HCT116 (cell line): ENCODE data around the gene CFAP46. TPM values are rescaled to one million over a fixed set of nuclear protein-coding genes. Genes with fewer than 3 reads are reported as not detected.

ENCODE experiments used
- ATAC-seq: fragments of 200-7000 bp; cut with Tn5 transposase; 2 replicates; pipeline ENCODE4 v1.9.1; 2020; ENCODE audit warnings: mild to moderate bottlenecking, moderate library complexity
- BruUV-seq: library from RNA; stranded (reverse); fragments of 400-500 nt; replicated peaks from 2 replicates; lab custom pipeline; 2021; lab: Mats Ljungman, UMichigan
- CTCF ChIA-PET: fragments of 300-600 bp; sonication (Branson Sonifier 250); formaldehyde crosslinking; loops from one replicate; lab custom pipeline; 2021; ENCODE audit warnings: antibody characterized with exemption; lab: Charles Lee
- POLR2A ChIA-PET: fragments of 300-600, 350-600 bp; sonication (Branson Sonifier 250); formaldehyde crosslinking; loops from one replicate; lab custom pipeline; 2021; ENCODE audit warnings: antibody characterized with exemption; lab: Charles Lee
- RAD21 ChIA-PET, 2 experiments: fragments of 300-600 bp; sonication (Branson Sonifier 250); formaldehyde crosslinking; loops; one replicate each; lab custom pipeline; 2023; ENCODE audit warnings: low total read pairs in 2 of 2; ENCODE audit not compliant: uncharacterized antibody in 2 of 2, unreplicated experiment in 2 of 2, low non-redundant PET in 1 of 2; lab: Charles Lee
- DNase-seq: peaks from one replicate; pipeline ENCODE4 v3.0.0-alpha.2; 2010; ENCODE audit warnings: low read depth, low spot score
- H2AFZ ChIP-seq: fragments of 200-600 bp; shearing (Covaris generic), sonication (generic); 2 replicates; pipeline ENCODE4 v1.6.1; 2017; ENCODE audit warnings: low read depth, mixed run types, mixed read lengths, antibody characterized with exemption, low read length; ENCODE audit not compliant: poor library complexity, severe bottlenecking
- H3K27ac ChIP-seq: 2 replicates; pipeline ENCODE4 v1.5.1; 2012; ENCODE audit warnings: low read depth, low read length
- H3K27me3 ChIP-seq: fragments of 200-600 bp; sonication (generic); 2 replicates; pipeline ENCODE4 v1.6.1; 2016; ENCODE audit warnings: mixed run types, low read length, mixed read lengths; ENCODE audit not compliant: insufficient read depth
- H3K36me3 ChIP-seq, 2 experiments: fragments of 200-500 bp in 1 of 2; fragments of 200-600 bp in 1 of 2; sonication (Bioruptor generic) in 1 of 2; sonication (generic) in 1 of 2; 2 replicates each; pipeline versions ENCODE4 v1.5.1 to v1.6.1; 2014 to 2016; ENCODE audit warnings: low read length in 2 of 2, inconsistent platforms in 1 of 2, mixed read lengths in 1 of 2, mixed run types in 1 of 2; ENCODE audit not compliant: insufficient read depth in 2 of 2, control insufficient read depth in 1 of 2
- H3K4me1 ChIP-seq, 2 experiments: fragments of 200-600 bp in 1 of 2; sonication (generic) in 1 of 2; 2 replicates each; pipeline versions ENCODE4 v1.5.1 to v1.6.1; 2012 to 2017; ENCODE audit warnings: low read length in 2 of 2, inconsistent platforms in 1 of 2, mild to moderate bottlenecking in 1 of 2, mixed read lengths in 1 of 2, mixed run types in 1 of 2, moderate library complexity in 1 of 2; ENCODE audit not compliant: insufficient read depth in 2 of 2, control insufficient read depth in 1 of 2
- H3K4me2 ChIP-seq: fragments of 200-600 bp; sonication (generic); 2 replicates; pipeline ENCODE4 v1.6.1; 2017; ENCODE audit warnings: mixed run types, low read length, mixed read lengths
- H3K4me3 ChIP-seq, 2 experiments: fragments of 200-600 bp in 1 of 2; sonication (generic) in 1 of 2; replicated peaks in 1 of 2; 2 replicates each; pipeline ENCODE4 v1.5.1; 2011 to 2016; ENCODE audit warnings: low read length in 2 of 2, control low read depth in 1 of 2, low read depth in 1 of 2, mild to moderate bottlenecking in 1 of 2, mixed read lengths in 1 of 2, mixed run types in 1 of 2
- H3K79me2 ChIP-seq: fragments of 200-600 bp; sonication (generic); 2 replicates; pipeline ENCODE4 v1.6.1; 2017; ENCODE audit warnings: mild to moderate bottlenecking, mixed run types, low read length, moderate library complexity, mixed read lengths; ENCODE audit not compliant: insufficient read depth
- H3K9ac ChIP-seq: fragments of 200-600 bp; sonication (generic); 2 replicates; pipeline ENCODE4 v1.6.1; 2016; ENCODE audit warnings: low read length, mixed read lengths
- H3K9me2 ChIP-seq: fragments of 200-600 bp; sonication (generic), shearing (Covaris generic); 2 replicates; pipeline ENCODE4 v1.6.1; 2017; ENCODE audit warnings: mixed run types, mild to moderate bottlenecking, moderate library complexity; ENCODE audit not compliant: insufficient read depth
- H3K9me3 ChIP-seq, 2 experiments: fragments of 200-500 bp in 1 of 2; fragments of 200-600 bp in 1 of 2; sonication (Bioruptor generic) in 1 of 2; sonication (generic) in 1 of 2; 2 replicates each; pipeline ENCODE4 v1.6.1; 2014 to 2017; ENCODE audit warnings: low read length in 2 of 2, mixed read lengths in 2 of 2, inconsistent platforms in 1 of 2, low read depth in 1 of 2, mild to moderate bottlenecking in 1 of 2, mixed run types in 1 of 2, moderate library complexity in 1 of 2; ENCODE audit not compliant: control insufficient read depth in 1 of 2, insufficient read depth in 1 of 2
- H4K20me1 ChIP-seq: fragments of 200-600 bp; sonication (generic), shearing (Covaris generic); 2 replicates; pipeline ENCODE4 v1.6.1; 2017; ENCODE audit warnings: mixed run types, mild to moderate bottlenecking, moderate library complexity; ENCODE audit not compliant: insufficient read depth
- CEBPB ChIP-seq: IDR thresholded peaks from 2 replicates; pipeline ENCODE4 v1.6.1; 2012; ENCODE audit warnings: low read depth
- EGR1 ChIP-seq: IDR thresholded peaks from 2 replicates; pipeline ENCODE4 v1.6.1; 2012; ENCODE audit warnings: low read depth
- EZH2 ChIP-seq: fragments of 200-600 bp; sonication (generic); IDR thresholded peaks from 2 replicates; pipeline ENCODE4 v1.6.1; 2017; ENCODE audit warnings: antibody characterized with exemption, mixed run types
- EZH2phosphoT487 ChIP-seq: fragments of 200-600 bp; IDR thresholded peaks from 2 replicates; pipeline ENCODE4 v1.6.1; 2018; ENCODE audit warnings: antibody characterized with exemption, borderline replicate concordance
- FOSL1 ChIP-seq: IDR thresholded peaks from 2 replicates; pipeline ENCODE4 v1.6.1; 2012; ENCODE audit warnings: low read depth
- JUND ChIP-seq: IDR thresholded peaks from 2 replicates; pipeline ENCODE4 v1.6.1; 2012
- POLR2A ChIP-seq: IDR thresholded peaks from 2 replicates; pipeline ENCODE4 v1.7.0; 2011; ENCODE audit warnings: borderline replicate concordance; ENCODE audit not compliant: insufficient read depth, insufficient read length; ENCODE audit errors: extremely low read depth
- POLR2AphosphoS5 ChIP-seq: IDR thresholded peaks from 2 replicates; pipeline ENCODE4 v1.6.1; 2011; ENCODE audit warnings: mild to moderate bottlenecking, low read depth, low read length, moderate library complexity
- SIN3A ChIP-seq: IDR thresholded peaks from 2 replicates; pipeline ENCODE4 v1.6.1; 2012; ENCODE audit warnings: low read depth
- SP1 ChIP-seq: IDR thresholded peaks from 2 replicates; pipeline ENCODE4 v1.6.1; 2012; ENCODE audit warnings: low read depth
- SRF ChIP-seq: IDR thresholded peaks from 2 replicates; pipeline ENCODE4 v1.6.1; 2012; ENCODE audit warnings: low read depth
- TCF7L2 ChIP-seq: IDR thresholded peaks from 2 replicates; pipeline ENCODE4 v1.7.0; 2011; ENCODE audit warnings: borderline replicate concordance, inconsistent platforms; ENCODE audit not compliant: insufficient read depth, insufficient read length; ENCODE audit errors: extremely low read depth
- YY1 ChIP-seq: IDR thresholded peaks from 2 replicates; pipeline ENCODE4 v1.6.1; 2011; ENCODE audit warnings: low read length, low read depth, moderate library complexity, mild to moderate bottlenecking; ENCODE audit not compliant: insufficient replicate concordance; ENCODE audit errors: extremely low read depth
- ZFX ChIP-seq: fragments of 450-650 bp; IDR thresholded peaks from 2 replicates; pipeline ENCODE4 v1.6.1; 2017
- ZNF274 ChIP-seq: fragments of 200-500 bp; sonication (Bioruptor generic); IDR thresholded peaks from 2 replicates; pipeline ENCODE4 v1.6.1; 2014; ENCODE audit warnings: mild to moderate bottlenecking, low read depth, low read length, inconsistent platforms
- intact Hi-C: fragments of 100-400 bp; cut with micrococcal nuclease; formaldehyde crosslinking; loops from 2 replicates; pipeline ENCODE4 v1.10.0; 2022
- total RNA-seq: library from RNA; stranded (reverse); gene quantifications from one replicate; pipeline ENCODE4 v1.2.1, GENCODE V29; 2021; ENCODE audit not compliant: unreplicated experiment
- TF ChIP-seq, protein P1 (sequence below), 3 experiments: fragments of 200-600 bp in 1 of 3; sonication (generic) in 1 of 3; IDR thresholded peaks in 2 of 3; conservative IDR thresholded peaks in 1 of 3; 2 replicates each; pipeline ENCODE4 v1.5.1; 2012 to 2017; ENCODE audit warnings: low read depth in 2 of 3, low read length in 2 of 3, antibody characterized with exemption in 1 of 3, borderline replicate concordance in 1 of 3, control low read depth in 1 of 3, mild to moderate bottlenecking in 1 of 3, mixed read lengths in 1 of 3, mixed run types in 1 of 3, moderate library complexity in 1 of 3; ENCODE audit not compliant: insufficient read depth in 1 of 3
- TF ChIP-seq, protein P2 (sequence below): IDR thresholded peaks from 2 replicates; pipeline ENCODE4 v1.6.1; 2012
- TF ChIP-seq, protein P3 (sequence below): IDR thresholded peaks from 2 replicates; pipeline ENCODE4 v1.6.1; 2012; ENCODE audit warnings: low read depth
- TF ChIP-seq, protein P4 (sequence below): IDR thresholded peaks from 2 replicates; pipeline ENCODE4 v1.6.1; 2012

CFAP46 gene
- total RNA-seq, 1 experiment from 2014 or later: 1.4 TPM

DNA sequence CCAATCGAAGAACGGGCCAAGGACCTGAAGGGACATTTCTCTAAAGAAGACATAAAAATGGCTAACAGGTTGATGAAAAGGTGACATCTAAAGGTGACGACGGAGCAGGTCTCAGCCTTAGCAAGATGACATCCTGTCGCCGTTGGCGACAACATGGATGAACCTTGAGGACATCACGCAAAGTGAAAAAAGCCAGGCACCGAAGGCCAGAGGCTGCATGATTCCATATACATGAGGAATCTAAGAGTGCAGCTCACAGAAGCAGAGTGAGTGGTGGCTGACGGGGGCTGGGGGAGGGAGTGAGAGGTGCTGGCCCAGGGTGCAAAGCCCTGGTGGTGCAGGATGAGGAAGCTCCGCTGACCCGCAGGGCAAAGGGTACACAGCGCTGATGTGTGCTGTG lies 122.3 kb downstream of the CFAP46 start:
- H3K27me3 ChIP-seq: no peaks in the 10 kb centered on the region
- POLR2A ChIA-PET: no interaction called here
- H3K9me3 ChIP-seq: no peaks in the 10 kb centered on the region
- H3K27ac ChIP-seq: no peak overlapping the region
- no peak overlapping the region for H3K4me3 ChIP-seq
- no peaks in the 10 kb centered on the region for H3K4me1 ChIP-seq
- CTCF ChIA-PET: no interaction called here
- H2AFZ ChIP-seq: no peak overlapping the region
- no TSS peak for BruUV-seq
- H3K36me3 ChIP-seq: no peaks in the 10 kb centered on the region
- RAD21 ChIA-PET: no interaction called here
- H3K79me2 ChIP-seq: no peaks in the 10 kb centered on the region
- no peak overlapping the region for H3K9ac ChIP-seq
- intact Hi-C loops: no loop called here
- H4K20me1 ChIP-seq: no peaks in the 10 kb centered on the region
- no peak overlapping the region for H3K4me2 ChIP-seq
- DNase-seq (no peak), ATAC-seq (no peak)
- H3K9me2 ChIP-seq: no peaks in the 10 kb centered on the region
- TF ChIP-seq ZFX: no peak
- TF ChIP-seq, protein P1, sequence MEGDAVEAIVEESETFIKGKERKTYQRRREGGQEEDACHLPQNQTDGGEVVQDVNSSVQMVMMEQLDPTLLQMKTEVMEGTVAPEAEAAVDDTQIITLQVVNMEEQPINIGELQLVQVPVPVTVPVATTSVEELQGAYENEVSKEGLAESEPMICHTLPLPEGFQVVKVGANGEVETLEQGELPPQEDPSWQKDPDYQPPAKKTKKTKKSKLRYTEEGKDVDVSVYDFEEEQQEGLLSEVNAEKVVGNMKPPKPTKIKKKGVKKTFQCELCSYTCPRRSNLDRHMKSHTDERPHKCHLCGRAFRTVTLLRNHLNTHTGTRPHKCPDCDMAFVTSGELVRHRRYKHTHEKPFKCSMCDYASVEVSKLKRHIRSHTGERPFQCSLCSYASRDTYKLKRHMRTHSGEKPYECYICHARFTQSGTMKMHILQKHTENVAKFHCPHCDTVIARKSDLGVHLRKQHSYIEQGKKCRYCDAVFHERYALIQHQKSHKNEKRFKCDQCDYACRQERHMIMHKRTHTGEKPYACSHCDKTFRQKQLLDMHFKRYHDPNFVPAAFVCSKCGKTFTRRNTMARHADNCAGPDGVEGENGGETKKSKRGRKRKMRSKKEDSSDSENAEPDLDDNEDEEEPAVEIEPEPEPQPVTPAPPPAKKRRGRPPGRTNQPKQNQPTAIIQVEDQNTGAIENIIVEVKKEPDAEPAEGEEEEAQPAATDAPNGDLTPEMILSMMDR (IDR thresholded peaks at IDR 0.05 in 2 of 3, conservative IDR thresholded peaks at IDR 0.05 in 1 of 3; ENCODE audit: borderline replicate concordance in 1 of 3, insufficient read depth in 1 of 3, low read depth in 2 of 3, low read length in 2 of 3): no peak
- no peak for TF ChIP-seq SIN3A
- TF ChIP-seq EZH2phosphoT487: no peak
- TF ChIP-seq EGR1: no peak
- TF ChIP-seq, protein P2, sequence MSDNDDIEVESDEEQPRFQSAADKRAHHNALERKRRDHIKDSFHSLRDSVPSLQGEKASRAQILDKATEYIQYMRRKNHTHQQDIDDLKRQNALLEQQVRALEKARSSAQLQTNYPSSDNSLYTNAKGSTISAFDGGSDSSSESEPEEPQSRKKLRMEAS: no peak
- no peak for TF ChIP-seq FOSL1
- TF ChIP-seq SP1: no peak
- TF ChIP-seq, protein P3, sequence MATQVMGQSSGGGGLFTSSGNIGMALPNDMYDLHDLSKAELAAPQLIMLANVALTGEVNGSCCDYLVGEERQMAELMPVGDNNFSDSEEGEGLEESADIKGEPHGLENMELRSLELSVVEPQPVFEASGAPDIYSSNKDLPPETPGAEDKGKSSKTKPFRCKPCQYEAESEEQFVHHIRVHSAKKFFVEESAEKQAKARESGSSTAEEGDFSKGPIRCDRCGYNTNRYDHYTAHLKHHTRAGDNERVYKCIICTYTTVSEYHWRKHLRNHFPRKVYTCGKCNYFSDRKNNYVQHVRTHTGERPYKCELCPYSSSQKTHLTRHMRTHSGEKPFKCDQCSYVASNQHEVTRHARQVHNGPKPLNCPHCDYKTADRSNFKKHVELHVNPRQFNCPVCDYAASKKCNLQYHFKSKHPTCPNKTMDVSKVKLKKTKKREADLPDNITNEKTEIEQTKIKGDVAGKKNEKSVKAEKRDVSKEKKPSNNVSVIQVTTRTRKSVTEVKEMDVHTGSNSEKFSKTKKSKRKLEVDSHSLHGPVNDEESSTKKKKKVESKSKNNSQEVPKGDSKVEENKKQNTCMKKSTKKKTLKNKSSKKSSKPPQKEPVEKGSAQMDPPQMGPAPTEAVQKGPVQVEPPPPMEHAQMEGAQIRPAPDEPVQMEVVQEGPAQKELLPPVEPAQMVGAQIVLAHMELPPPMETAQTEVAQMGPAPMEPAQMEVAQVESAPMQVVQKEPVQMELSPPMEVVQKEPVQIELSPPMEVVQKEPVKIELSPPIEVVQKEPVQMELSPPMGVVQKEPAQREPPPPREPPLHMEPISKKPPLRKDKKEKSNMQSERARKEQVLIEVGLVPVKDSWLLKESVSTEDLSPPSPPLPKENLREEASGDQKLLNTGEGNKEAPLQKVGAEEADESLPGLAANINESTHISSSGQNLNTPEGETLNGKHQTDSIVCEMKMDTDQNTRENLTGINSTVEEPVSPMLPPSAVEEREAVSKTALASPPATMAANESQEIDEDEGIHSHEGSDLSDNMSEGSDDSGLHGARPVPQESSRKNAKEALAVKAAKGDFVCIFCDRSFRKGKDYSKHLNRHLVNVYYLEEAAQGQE: no peak
- no peak for TF ChIP-seq CEBPB
- no peak for TF ChIP-seq EZH2
- TF ChIP-seq POLR2A: no peak
- TF ChIP-seq TCF7L2: no peak
- no peak for TF ChIP-seq POLR2AphosphoS5
- TF ChIP-seq ZNF274: no peak
- TF ChIP-seq YY1: no peak
- no peak for TF ChIP-seq JUND
- no peak for TF ChIP-seq SRF
- TF ChIP-seq, protein P4, sequence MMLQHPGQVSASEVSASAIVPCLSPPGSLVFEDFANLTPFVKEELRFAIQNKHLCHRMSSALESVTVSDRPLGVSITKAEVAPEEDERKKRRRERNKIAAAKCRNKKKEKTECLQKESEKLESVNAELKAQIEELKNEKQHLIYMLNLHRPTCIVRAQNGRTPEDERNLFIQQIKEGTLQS: no peak
